ENCODE results near the gene DENND1A.
"Not testable (repeated sequence)": the region's sequence is repeated elsewhere in the genome, so short reads cannot be mapped to it uniquely, and the experiment has no call there.

DENND1A gene

GRCh38 chr9:123645762-123646161, 284.2 kb downstream of the DENND1A start:
- DNase-seq = no peak

GRCh38 chr9:123645126-123645525, 284.8 kb downstream of the DENND1A start:
- DNase-seq = no peak

DNA sequence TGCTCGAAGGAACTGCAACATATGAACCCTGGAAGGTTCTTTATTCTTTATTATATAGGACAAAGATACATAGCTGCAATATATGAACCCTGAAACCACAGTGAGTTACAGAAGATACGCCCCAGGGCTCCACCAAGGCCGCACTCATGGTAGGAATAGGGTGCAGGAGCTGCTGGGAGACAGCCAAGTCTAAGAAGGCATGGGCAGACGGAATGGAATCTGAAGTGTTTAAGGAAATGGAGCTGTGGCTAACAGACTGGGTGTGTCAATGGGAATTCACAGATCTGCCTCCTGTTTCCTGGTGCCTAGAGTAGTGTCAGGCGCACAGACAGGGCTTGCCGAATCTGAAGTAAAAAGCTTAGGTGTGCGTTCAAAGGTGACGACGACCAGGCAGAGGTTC, 286.4 kb downstream of the DENND1A start:
- no peak for DNase-seq

DNA sequence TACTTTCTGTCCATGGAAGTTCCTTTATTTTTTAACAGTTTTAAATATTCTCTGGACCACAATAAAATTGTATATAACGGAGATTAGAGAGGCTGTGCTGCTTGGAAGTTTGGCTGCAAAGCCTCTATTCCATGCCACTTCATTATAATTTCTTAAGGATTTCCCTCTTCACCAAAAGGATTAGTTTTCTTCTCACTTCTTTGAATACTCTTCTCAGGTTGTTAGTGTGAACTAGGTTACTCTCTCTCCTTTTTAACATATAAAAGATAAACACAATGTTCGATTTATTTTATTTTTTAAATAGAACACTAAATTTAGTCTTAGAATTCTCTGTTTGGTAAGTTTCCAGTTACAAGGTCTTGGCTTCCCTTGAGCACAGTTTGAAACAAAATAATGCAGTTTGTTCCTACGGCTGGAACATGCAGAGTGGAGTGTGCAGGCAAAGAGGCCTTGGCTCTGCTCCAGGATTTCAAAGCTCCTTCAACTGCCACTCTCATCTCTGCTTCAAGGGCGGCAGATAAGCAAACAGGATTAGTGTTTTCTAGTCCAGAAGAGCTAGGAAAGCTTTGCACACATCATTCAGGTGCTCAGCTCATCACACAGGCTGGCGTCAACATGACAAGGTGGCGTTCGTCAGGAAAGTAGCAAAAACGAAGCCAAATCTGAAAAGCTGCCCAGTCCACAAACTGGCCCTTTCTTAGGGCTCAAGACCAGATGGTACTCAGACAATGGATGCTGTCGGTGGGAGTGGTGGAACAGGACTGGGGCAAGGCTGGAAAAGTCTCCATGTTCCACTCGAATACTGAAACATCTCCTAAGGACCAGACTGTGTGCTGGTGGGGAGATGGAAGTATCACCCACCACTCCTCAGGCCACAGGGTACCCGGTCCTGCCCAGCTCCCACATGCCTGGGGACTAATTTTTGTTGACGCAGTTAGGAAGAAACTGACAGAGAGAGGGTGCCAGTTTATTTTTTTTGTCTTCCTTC, 287.3 kb downstream of the DENND1A start:
- DNase-seq = no peak

GRCh38 chr9:123640792-123641222, 289.1 kb downstream of the DENND1A start:
- peak; percentile 12 for DNase-seq

DNA sequence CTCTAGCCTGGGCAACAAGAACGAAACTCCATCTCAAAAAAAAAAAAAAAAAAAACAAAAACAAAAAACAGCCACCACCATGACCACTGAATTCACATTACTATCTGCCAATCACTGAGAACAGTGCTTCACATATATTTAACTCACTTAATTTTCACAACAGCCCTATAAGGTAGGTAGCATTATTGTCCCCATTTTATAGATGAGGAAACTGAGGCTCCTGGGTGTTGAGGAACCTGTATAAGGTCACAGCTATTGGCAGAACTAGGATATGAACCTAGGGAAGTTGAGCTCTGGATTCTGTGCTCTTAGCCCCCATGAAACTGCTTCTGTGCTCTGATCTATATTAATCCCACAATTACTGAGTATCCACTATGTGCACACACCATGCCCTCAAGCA, 290.2 kb downstream of the DENND1A start:
- DNase-seq = no peak

DNA sequence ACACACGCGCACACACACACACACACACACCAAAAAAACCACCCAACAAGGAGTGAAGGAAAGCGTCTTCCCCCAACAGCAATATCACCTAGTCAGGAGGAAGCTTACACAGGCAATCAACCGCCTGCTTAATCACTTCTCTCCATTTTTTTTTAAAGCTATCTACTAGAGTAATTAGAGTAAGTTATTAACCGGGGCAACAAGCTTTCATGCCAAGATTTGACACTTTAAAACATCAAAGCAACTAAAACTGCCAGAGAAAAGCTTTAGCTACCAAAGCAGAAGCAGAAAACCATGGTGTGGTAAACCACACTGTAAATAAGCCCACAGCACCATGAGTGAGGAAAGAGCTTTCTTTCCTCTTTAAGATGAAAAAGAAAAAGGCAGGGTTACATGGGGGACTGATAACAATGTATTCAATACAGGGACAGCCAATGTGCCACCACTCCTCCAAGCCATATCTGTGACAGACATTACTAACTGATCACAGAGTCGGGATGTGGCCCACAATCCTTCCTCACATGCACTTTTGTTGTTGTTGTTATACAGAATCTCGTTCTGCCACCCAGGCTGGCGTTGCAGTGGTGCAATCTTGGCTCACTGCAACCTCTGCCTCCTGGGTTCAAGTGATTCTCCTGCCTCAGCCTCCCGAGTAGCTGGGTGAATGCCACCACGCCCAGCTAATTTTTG, 291.8 kb downstream of the DENND1A start:
- DNase-seq = no peak

DNA sequence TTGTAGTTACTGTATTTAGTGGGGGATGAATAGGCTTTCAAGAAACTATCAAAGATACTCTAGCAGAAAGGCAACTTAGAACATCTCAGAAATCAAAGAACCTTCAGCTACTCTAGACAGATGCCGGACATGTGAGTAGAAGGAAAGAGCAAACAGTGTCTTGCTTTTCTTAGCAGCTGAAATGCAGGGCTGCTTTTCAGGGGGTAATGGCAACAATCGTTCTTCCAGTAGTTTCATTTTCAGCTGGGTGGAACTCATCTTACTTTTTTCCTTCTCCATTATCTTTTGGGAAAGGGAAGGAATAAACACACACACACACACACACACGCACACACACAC, 292.4 kb downstream of the DENND1A start:
- DNase-seq = no peak

DNA sequence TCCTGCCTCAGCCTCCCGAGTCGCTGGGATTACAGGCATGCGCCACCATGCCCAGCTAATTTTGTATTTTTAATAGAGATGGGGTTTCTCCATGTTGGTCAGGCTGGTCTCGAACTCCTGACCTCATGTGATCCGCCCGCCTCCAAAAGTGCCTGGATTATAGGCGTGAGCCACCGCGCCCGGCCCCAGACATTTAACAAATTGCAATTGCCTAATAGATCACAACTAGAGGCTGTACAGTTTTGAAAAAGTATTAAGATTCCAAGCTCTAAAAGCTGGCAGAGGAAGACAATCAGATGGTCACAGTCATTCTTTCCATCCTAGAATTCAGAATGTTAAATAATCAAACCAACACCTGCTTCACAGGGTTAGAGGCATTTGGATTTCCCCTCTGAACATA, 293.1 kb downstream of the DENND1A start:
- DNase-seq = not testable (repeated sequence)

- no peak for DNase-seq
Measured at GRCh38 chr9:123631862-123632261, 298.1 kb downstream of the DENND1A start.

- DNase-seq = no peak
Measured at GRCh38 chr9:123630233-123630632, 299.7 kb downstream of the DENND1A start.

- DNase-seq = no peak
Measured at GRCh38 chr9:123629531-123629930, 300.4 kb downstream of the DENND1A start.

DNA sequence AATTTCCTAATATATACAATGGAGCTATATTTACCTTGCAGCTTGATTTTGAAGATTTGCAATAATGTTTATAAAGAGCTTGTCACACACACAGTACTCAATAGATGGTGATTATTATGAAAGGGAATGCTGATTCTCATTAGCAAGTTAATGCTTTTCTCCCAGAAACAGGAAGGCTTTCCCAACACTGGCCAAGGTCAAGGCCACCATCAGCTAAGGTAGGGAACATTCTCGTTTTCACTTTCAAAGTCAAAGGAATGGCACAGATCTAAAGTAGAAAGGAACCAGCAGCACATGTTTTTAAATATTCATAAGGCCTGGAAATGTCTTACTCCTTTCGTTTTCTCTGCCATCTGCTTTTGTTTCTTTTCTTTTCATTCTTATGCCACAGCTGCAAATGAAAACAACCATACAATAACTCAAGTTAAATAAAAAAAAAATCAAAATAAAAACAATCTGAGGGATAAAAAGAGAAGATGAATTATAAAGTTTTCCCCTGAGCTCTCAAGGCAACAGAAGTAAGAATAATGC, 307.1 kb downstream of the DENND1A start:
- no peak for DNase-seq

DNA sequence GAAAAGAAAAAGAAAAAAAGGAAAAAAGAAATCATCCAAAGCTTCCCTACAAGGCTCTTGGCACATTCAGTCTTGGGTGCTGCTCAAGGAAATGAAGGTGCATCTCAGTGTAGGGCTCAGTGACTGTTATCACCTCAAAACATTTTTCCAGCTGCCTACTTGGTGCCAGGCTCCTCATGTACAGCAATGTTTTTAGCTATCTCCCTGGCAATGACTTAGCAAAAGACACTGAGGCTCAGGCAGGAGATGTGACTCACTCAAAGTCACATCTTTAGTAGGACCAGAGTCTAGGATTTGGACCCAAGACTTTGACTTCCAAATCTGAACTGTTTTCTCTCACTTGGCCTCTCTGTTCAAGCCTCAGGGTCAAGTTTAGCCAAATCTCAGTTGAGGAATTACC, 309.7 kb downstream of the DENND1A start:
- DNase-seq = no peak

DNA sequence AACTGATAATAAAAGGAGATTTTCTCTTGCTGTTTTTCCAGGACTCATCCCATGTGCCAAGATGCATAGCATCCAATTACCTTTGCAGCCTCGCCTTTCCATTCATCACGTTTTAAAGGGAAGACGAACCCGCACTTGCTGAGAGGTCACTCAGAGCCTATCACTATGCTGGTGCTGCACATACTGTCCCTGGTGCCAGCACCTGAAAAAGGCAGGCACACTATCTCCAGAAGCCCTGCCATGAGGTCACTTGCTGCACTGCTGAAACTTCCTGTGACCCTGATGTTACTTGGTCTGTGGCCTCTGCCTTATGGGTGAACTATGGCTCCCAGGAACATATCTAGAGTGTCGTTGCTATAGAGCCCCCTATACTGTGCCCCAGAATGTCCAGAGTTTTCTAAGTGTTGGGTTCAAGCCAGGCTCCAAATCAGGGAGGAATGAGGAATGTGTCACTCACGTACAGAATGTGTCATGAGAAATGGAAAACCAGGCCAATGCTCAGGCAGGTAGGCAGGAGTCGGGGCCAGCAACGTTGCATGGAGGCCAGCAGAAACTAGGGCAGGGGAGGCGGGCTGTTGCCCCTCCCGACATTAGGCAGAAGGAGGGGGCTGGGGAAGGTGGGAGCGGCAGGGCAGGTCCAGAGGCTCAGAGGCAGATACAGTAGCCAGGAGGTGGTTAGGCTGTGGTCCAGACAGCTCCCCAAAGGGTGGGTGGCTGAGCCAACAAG, 311.8 kb downstream of the DENND1A start:
- no peak for DNase-seq

DNA sequence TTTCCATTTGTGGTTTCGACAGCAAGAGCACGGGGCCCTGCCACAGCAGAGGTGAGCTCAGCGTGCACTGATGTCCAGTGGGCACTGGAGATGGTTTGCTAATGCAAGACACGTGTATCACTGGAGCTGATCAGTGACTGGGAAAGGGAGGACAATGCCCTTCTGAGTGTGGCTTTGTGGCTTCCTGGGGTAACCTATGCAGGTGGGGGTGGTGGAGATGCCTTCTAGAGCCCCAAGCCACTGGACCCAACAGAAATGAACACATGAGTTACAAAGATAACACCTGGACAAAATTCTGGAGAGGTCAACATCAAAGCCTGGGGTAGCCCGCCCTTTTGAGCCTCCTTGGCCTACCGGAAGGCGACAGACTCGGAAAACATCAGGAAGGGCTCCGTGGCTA, 312.6 kb downstream of the DENND1A start:
- DNase-seq = no peak

GRCh38 chr9:123616707-123617106, 313.2 kb downstream of the DENND1A start:
- no peak for DNase-seq

DNA sequence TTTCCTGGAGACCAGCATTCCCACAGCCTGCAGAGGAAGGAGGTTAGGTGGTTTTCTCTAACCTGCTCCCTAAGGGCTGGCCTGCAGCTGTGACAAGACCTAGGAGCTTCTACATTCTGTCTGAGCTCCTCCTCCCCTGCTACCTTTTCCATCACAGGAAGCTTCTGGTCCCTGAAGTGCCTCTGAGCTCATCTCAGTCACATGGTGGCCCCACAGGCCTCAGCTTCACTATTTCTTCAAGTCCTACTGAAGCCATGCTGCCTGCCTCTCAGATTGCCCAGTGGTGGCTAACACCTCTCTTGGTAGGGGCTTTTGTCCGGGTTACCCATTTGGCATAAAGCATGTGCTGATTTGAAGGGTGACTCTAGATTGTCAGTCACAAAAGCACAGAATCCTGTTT, 314.5 kb downstream of the DENND1A start:
- no peak for DNase-seq

- no peak for DNase-seq
Measured at GRCh38 chr9:123614306-123615263, 315.3 kb downstream of the DENND1A start.

DNA sequence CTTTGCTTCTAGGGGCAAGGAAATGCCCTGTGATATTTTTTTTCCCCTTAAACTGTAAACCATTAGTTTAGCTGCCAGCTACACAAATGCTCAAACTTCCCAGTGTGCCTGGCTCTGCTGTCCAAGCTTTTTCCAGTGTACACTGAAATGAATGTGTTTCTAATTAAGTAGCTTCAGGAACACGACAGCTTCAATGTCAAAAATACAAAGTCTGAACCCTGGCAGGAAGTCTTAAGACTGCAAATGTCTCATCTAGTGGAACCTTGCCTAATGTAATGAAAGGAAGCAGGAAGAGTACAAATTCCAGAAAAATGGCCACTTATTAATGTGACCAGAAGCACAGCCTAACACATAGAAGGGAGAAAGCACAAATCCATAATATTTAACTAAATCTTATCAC, 318.7 kb downstream of the DENND1A start:
- DNase-seq = no peak

- no peak for DNase-seq
Measured at GRCh38 chr9:123609844-123610243, 320.1 kb downstream of the DENND1A start.

- DNase-seq = no peak
Measured at GRCh38 chr9:123608104-123608503, 321.8 kb downstream of the DENND1A start.

Measured in stimulated activated CD4-positive, alpha-beta T cell treated with anti-CD3 and anti-CD28 coated beads, Interleukin-15, amount 100 ng/mL, for 24 hours (primary cell).